ENCODE measurements around the gene PCDHA1.
"Not testable (repeated sequence)": the region's sequence is repeated elsewhere in the genome, so short reads cannot be mapped to it uniquely, and the experiment has no call there.

DNA sequence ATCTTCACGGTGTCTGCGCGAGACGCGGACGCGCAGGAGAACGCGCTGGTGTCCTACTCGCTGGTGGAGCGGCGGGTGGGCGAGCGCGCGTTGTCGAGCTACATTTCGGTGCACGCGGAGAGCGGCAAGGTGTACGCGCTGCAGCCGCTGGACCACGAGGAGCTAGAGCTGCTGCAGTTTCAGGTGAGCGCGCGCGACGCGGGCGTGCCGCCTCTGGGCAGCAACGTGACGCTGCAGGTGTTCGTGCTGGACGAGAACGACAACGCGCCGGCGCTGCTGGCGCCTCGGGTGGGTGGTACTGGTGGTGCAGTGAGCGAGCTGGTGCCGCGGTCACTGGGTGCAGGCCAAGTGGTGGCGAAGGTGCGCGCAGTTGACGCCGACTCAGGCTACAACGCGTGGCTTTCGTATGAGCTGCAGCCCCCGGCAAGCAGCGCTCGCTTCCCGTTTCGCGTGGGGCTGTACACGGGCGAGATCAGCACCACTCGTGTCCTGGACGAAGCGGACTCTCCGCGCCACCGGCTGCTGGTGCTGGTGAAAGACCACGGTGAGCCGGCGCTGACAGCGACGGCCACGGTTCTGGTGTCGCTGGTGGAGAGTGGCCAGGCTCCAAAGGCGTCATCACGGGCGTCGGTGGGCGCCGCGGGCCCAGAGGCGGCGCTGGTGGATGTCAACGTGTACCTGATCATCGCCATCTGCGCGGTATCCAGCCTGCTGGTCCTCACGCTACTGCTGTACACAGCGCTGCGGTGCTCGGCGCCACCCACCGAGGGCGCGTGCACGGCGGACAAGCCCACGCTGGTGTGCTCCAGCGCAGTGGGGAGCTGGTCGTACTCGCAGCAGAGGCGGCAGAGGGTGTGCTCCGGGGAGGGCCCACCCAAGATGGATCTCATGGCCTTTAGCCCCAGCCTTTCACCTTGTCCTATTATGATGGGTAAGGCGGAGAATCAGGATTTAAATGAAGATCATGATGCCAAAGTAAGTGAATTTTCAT is 43.9 kb downstream of the PCDHA1 start:
- TF ChIP-seq CTCF (conservative IDR thresholded peaks at IDR 0.05; ENCODE audit: low read length); EZH2phosphoT487 (IDR thresholded peaks at IDR 0.05; ENCODE audit: borderline replicate concordance, low read depth, low read length): not testable (repeated sequence)
